GM21381 (cell line): Measurements from ENCODE around the gene LRRC28.
"Not testable (repeated sequence)": the region's sequence is repeated elsewhere in the genome, so short reads cannot be mapped to it uniquely, and the experiment has no call there.

ENCODE experiments used
- ATAC-seq: cut with Tn5 transposase; IDR thresholded peaks from one replicate; pipeline ENCODE4 v1.9.1; 2021; ENCODE audit warnings: mild to moderate bottlenecking, moderate library complexity; ENCODE audit not compliant: unreplicated experiment

LRRC28 gene

GRCh38 chr15:99387421-99388168 lies 136.3 kb downstream of the LRRC28 start:
- no peak for ATAC-seq

GRCh38 chr15:99390667-99391066 lies 139.4 kb downstream of the LRRC28 start:
- no peak for ATAC-seq

- ATAC-seq = no peak
Measured at GRCh38 chr15:99393641-99394040, 142.4 kb downstream of the LRRC28 start.

GRCh38 chr15:99396375-99396774 lies 145.1 kb downstream of the LRRC28 start:
- no peak for ATAC-seq

- ATAC-seq = no peak
Measured at GRCh38 chr15:99399061-99399460, 147.8 kb downstream of the LRRC28 start.

- ATAC-seq = no peak
Measured at GRCh38 chr15:99399618-99400017, 148.3 kb downstream of the LRRC28 start.

GRCh38 chr15:99401216-99401615 lies 149.9 kb downstream of the LRRC28 start:
- not testable (repeated sequence) for ATAC-seq

GRCh38 chr15:99402014-99402729 lies 150.9 kb downstream of the LRRC28 start:
- no peak for ATAC-seq

- ATAC-seq = no peak
Measured at GRCh38 chr15:99403597-99403996, 152.3 kb downstream of the LRRC28 start.

GRCh38 chr15:99404454-99404853 lies 153.2 kb downstream of the LRRC28 start:
- ATAC-seq = no peak

- no peak for ATAC-seq
Measured at GRCh38 chr15:99406120-99406519, 154.8 kb downstream of the LRRC28 start.

- no peak for ATAC-seq
Measured at GRCh38 chr15:99406716-99407487, 155.6 kb downstream of the LRRC28 start.

GRCh38 chr15:99407716-99408115 lies 156.4 kb downstream of the LRRC28 start:
- ATAC-seq = no peak

- ATAC-seq = no peak
Measured at GRCh38 chr15:99408236-99409096, 157.2 kb downstream of the LRRC28 start.

GRCh38 chr15:99409097-99409473 lies 157.8 kb downstream of the LRRC28 start:
- no peak for ATAC-seq

GRCh38 chr15:99409560-99409959 lies 158.3 kb downstream of the LRRC28 start:
- no peak for ATAC-seq

GRCh38 chr15:99410477-99410876 lies 159.2 kb downstream of the LRRC28 start:
- no peak for ATAC-seq

- no peak for ATAC-seq
Measured at GRCh38 chr15:99411234-99411633, 160.0 kb downstream of the LRRC28 start.

GRCh38 chr15:99412082-99412481 lies 160.8 kb downstream of the LRRC28 start:
- no peak for ATAC-seq

GRCh38 chr15:99412626-99413025 lies 161.3 kb downstream of the LRRC28 start:
- ATAC-seq = no peak
